ENCODE measurements around the gene HTR1B. TPM values are rescaled to one million over a fixed set of nuclear protein-coding genes. Genes with fewer than 3 reads are reported as not detected.

HTR1B gene
- total and polyA plus RNA-seq, 2 of the 4 experiments (the other 2 are of a cell fraction) = 0.27 to 0.36 TPM

- in situ Hi-C loops (cut with MboI; ENCODE audit: low sequenced_read_pairs) = no loop called here
Observed at GRCh38 chr6:77425216-77425615, 38.1 kb downstream of the HTR1B start.

More at GRCh38 chr6:77425216-77425615, 38.1 kb downstream of the HTR1B start:
- Histone ChIP-seq H3K4me3 (ENCODE audit: insufficient read depth, low read depth, low read length) (no peak overlapping the region), H2AK5ac (ENCODE audit: low read depth, low read length) (no peak overlapping the region), H3K23ac (ENCODE audit: low read depth, low read length) (no peak overlapping the region), H3K4me1 (ENCODE audit: control insufficient read depth, insufficient read depth, low read length) (no peaks in the 10 kb centered on the region), H4K20me1 (ENCODE audit: insufficient read depth, low read length) (no peaks in the 10 kb centered on the region), H2BK15ac (ENCODE audit: low read depth, low read length) (no peak overlapping the region), H4K91ac (ENCODE audit: insufficient read depth, low read depth, low read length) (no peak overlapping the region), H2BK120ac (ENCODE audit: low read depth, low read length) (no peak overlapping the region), H2BK5ac (ENCODE audit: low read depth, low read length, poor library complexity, severe bottlenecking) (no peak overlapping the region), H3K4me2 (ENCODE audit: low read depth, low read length) (no peak overlapping the region), H2AK9ac (replicated peaks; ENCODE audit: low read depth, low read length, poor library complexity) (no peak overlapping the region), H2BK20ac (ENCODE audit: low read depth, low read length) (no peak overlapping the region), H3K79me1 (ENCODE audit: low read depth in 1 of 2, low read length in 2 of 2) (no peaks in the 10 kb centered on the region), H2AFZ (replicated peaks; ENCODE audit: low read length, poor library complexity) (no peak overlapping the region), H3K56ac (ENCODE audit: extremely low read depth, insufficient read depth, low read length) (no peak overlapping the region), H3K18ac (ENCODE audit: low read depth, low read length) (no peak overlapping the region), H4K5ac (ENCODE audit: low read depth, low read length) (no peak overlapping the region; the same call in 1 of the 2 replicates), H3K36me3 (ENCODE audit: control insufficient read depth, insufficient read depth, low read length) (no peaks in the 10 kb centered on the region), H3K9me3 (ENCODE audit: control insufficient read depth, insufficient read depth, low read length) (no peaks in the 10 kb centered on the region), H3K27me3 (ENCODE audit: control insufficient read depth, insufficient read depth, low read length) (no peaks in the 10 kb centered on the region), H3K4ac (ENCODE audit: low read depth, low read length) (no peak overlapping the region), H4K8ac (ENCODE audit: low read depth in 2 of 2, low read length in 2 of 2) (no peak overlapping the region), H3K14ac (replicated peaks; ENCODE audit: low read depth, low read length) (no peak overlapping the region), H3K9ac (ENCODE audit: low read depth, low read length) (no peak overlapping the region), H3K27ac (ENCODE audit: insufficient read depth, low read length) (no peak overlapping the region), H3K9me1 (ENCODE audit: insufficient read depth, low read length) (no peaks in the 10 kb centered on the region)
- CTCF ChIA-PET = no interaction called here
- DNase-seq (no peak), ATAC-seq (ENCODE audit: low read depth) (no peak)
- no peak for TF ChIP-seq FOS (IDR thresholded peaks at IDR 0.05; ENCODE audit: low read depth, low read length)
- TF ChIP-seq RAD21 (IDR thresholded peaks at IDR 0.05; ENCODE audit: low read length) = no peak
- TF ChIP-seq BHLHE40 (IDR thresholded peaks at IDR 0.05; ENCODE audit: low read depth, low read length) = no peak
- TF ChIP-seq MAZ (IDR thresholded peaks at IDR 0.05; ENCODE audit: borderline replicate concordance, low read depth, low read length) = no peak
- no peak for TF ChIP-seq CEBPB (IDR thresholded peaks at IDR 0.05; ENCODE audit: low read depth, low read length)
- TF ChIP-seq, protein P1, sequence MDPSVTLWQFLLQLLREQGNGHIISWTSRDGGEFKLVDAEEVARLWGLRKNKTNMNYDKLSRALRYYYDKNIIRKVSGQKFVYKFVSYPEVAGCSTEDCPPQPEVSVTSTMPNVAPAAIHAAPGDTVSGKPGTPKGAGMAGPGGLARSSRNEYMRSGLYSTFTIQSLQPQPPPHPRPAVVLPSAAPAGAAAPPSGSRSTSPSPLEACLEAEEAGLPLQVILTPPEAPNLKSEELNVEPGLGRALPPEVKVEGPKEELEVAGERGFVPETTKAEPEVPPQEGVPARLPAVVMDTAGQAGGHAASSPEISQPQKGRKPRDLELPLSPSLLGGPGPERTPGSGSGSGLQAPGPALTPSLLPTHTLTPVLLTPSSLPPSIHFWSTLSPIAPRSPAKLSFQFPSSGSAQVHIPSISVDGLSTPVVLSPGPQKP (IDR thresholded peaks at IDR 0.05; ENCODE audit: borderline replicate concordance, low read depth, low read length) = no peak
- intact Hi-C loops (cut with micrococcal nuclease) (no loop called here), dilution Hi-C loops (cut with HindIII; ENCODE audit: low sequenced_read_pairs, unreplicated experiment) (no loop called here)
- POLR2A ChIA-PET (ENCODE audit: unreplicated experiment) = no interaction called here
- BruUV-seq (replicated peaks) = no TSS peak
- WGBS, 2 experiments (ENCODE audit: extremely low coverage in 2 of 2, insufficient read length in 1 of 2) = no CpG with 5 or more reads among the region's 1 CpG
